DOHH2 (cell line): Measurements from ENCODE around the gene EIF4A3.
A peak's percentile ranks its signal among the peaks of the same experiment; 100 is the strongest.

Experiments used
- H3F3A ChIP-seq: fragments of 200-600 bp; sonication (generic), shearing (Covaris generic); 2 replicates; pipeline ENCODE4 v1.6.0; 2016; ENCODE audit warnings: antibody characterized with exemption, mild to moderate bottlenecking; ENCODE audit not compliant: control insufficient read depth, insufficient read depth
- H3K27ac ChIP-seq: fragments of 200-600 bp; sonication (generic); 2 replicates; pipeline ENCODE4 v1.5.1; 2014; ENCODE audit warnings: low read depth, mild to moderate bottlenecking, low read length, moderate library complexity
- H3K27me3 ChIP-seq: fragments of 200-600 bp; sonication (generic); 2 replicates; pipeline ENCODE4 v1.6.1; 2014; ENCODE audit warnings: mild to moderate bottlenecking, low read length, mixed read lengths; ENCODE audit not compliant: control insufficient read depth
- H3K36me3 ChIP-seq: fragments of 200-600 bp; sonication (generic); 2 replicates; pipeline ENCODE4 v1.6.1; 2014; ENCODE audit warnings: mild to moderate bottlenecking, low read length, moderate library complexity, mixed read lengths; ENCODE audit not compliant: control insufficient read depth
- H3K4me1 ChIP-seq: fragments of 200-600 bp; sonication (generic); 2 replicates; pipeline ENCODE4 v1.6.1; 2014; ENCODE audit warnings: mild to moderate bottlenecking, low read length, mixed read lengths; ENCODE audit not compliant: control insufficient read depth
- H3K4me2 ChIP-seq: fragments of 200-600 bp; sonication (generic); 2 replicates; pipeline ENCODE4 v1.6.0; 2014; ENCODE audit warnings: mild to moderate bottlenecking, low read length, moderate library complexity
- H3K4me3 ChIP-seq: fragments of 200-600 bp; sonication (generic); 2 replicates; pipeline ENCODE4 v1.5.1; 2014; ENCODE audit warnings: mild to moderate bottlenecking, low read length, mixed read lengths
- H3K79me2 ChIP-seq: fragments of 200-600 bp; sonication (generic); 2 replicates; pipeline ENCODE4 v1.6.1; 2014; ENCODE audit warnings: mild to moderate bottlenecking, low read length, mixed read lengths; ENCODE audit not compliant: control insufficient read depth
- H3K9me2 ChIP-seq: fragments of 200-600 bp; sonication (generic); replicated peaks from 2 replicates; pipeline ENCODE4 v1.6.1; 2014; ENCODE audit warnings: mild to moderate bottlenecking, low read length, mixed read lengths; ENCODE audit not compliant: control insufficient read depth
- H3K9me3 ChIP-seq: fragments of 200-600 bp; sonication (generic); 2 replicates; pipeline ENCODE4 v1.6.1; 2014; ENCODE audit warnings: antibody characterized with exemption, low read length, mixed read lengths; ENCODE audit not compliant: control insufficient read depth, insufficient read depth
- H4K20me1 ChIP-seq: fragments of 200-600 bp; sonication (generic); 2 replicates; pipeline ENCODE4 v1.6.0; 2014; ENCODE audit warnings: low read depth, mild to moderate bottlenecking, antibody characterized with exemption, low read length, moderate library complexity; ENCODE audit not compliant: control insufficient read depth, insufficient read depth
- CTCF ChIP-seq: fragments of 200-600 bp; sonication (generic); IDR thresholded peaks from one replicate; pipeline ENCODE4 v1.5.1; 2014; ENCODE audit warnings: antibody characterized with exemption, mild to moderate bottlenecking, low read depth, low read length; ENCODE audit not compliant: poor library complexity, severe bottlenecking
- EZH2phosphoT487 ChIP-seq: fragments of 200-600 bp; sonication (generic); IDR thresholded peaks from 2 replicates; pipeline ENCODE4 v1.6.1; 2017; ENCODE audit warnings: borderline replicate concordance, mild to moderate bottlenecking, antibody characterized with exemption, low read length, moderate library complexity, mixed read lengths

Gene EIF4A3

GRCh38 chr17:80100035-80100323 lies 46.9 kb downstream of the EIF4A3 start:
- H3K4me2 ChIP-seq: peak overlapping the region; percentile 100
- peaks cover 21% of the 10 kb centered on the region for H3K4me1 ChIP-seq
- no peak overlapping the region for H3K27ac ChIP-seq
- no peaks in the 10 kb centered on the region for H3K36me3 ChIP-seq
- no peaks in the 10 kb centered on the region for H3K9me3 ChIP-seq
- peak overlapping the region; percentile 92; the same call in 1 of the 2 replicates for H3K4me3 ChIP-seq
- peaks cover 5% of the 10 kb centered on the region for H3F3A ChIP-seq
- peaks cover 3% of the 10 kb centered on the region; the same call in 1 of the 2 replicates for H3K79me2 ChIP-seq
- H3K27me3 ChIP-seq: no peaks in the 10 kb centered on the region
- no peaks in the 10 kb centered on the region for H3K9me2 ChIP-seq
- H4K20me1 ChIP-seq: no peaks in the 10 kb centered on the region
- no peak for TF ChIP-seq CTCF
- TF ChIP-seq EZH2phosphoT487: no peak

GRCh38 chr17:80099291-80100034 lies 47.5 kb downstream of the EIF4A3 start:
- Histone ChIP-seq H3K79me2 (peaks cover 3% of the 10 kb centered on the region; the same call in 1 of the 2 replicates), H3K27ac (no peak overlapping the region), H3K9me3 (no peaks in the 10 kb centered on the region), H3K27me3 (no peaks in the 10 kb centered on the region), H3K4me3 (no peak overlapping the region), H3F3A (peaks cover 5% of the 10 kb centered on the region), H3K36me3 (no peaks in the 10 kb centered on the region), H4K20me1 (no peaks in the 10 kb centered on the region), H3K4me2 (no peak overlapping the region), H3K4me1 (peaks cover 21% of the 10 kb centered on the region), H3K9me2 (no peaks in the 10 kb centered on the region)
- TF ChIP-seq CTCF (no peak), EZH2phosphoT487 (no peak)

- no peak overlapping the region for H3K4me2 ChIP-seq
- peaks cover 5% of the 10 kb centered on the region for H3F3A ChIP-seq
- no peak overlapping the region for H3K4me3 ChIP-seq
- peaks cover 21% of the 10 kb centered on the region for H3K4me1 ChIP-seq
- H3K9me2 ChIP-seq: no peaks in the 10 kb centered on the region
- no peaks in the 10 kb centered on the region for H3K27me3 ChIP-seq
- no peak overlapping the region for H3K27ac ChIP-seq
- TF ChIP-seq EZH2phosphoT487: no peak
- no peak for TF ChIP-seq CTCF
- H3K36me3 ChIP-seq: no peaks in the 10 kb centered on the region
- no peaks in the 10 kb centered on the region for H4K20me1 ChIP-seq
- no peaks in the 10 kb centered on the region for H3K9me3 ChIP-seq
- peaks cover 3% of the 10 kb centered on the region; the same call in 1 of the 2 replicates for H3K79me2 ChIP-seq
Observed at GRCh38 chr17:80097844-80098691, 48.9 kb downstream of the EIF4A3 start.
